Upper lobe of left lung (tissue), 6 donors: ENCODE data around the gene MRPL1. TPM values are rescaled to one million over a fixed set of nuclear protein-coding genes. Genes with fewer than 3 reads are reported as not detected.

Experiments used
- ATAC-seq, 2 donors: fragments of 200-7000 bp; cut with Tn5 transposase; one replicate each; pipeline ENCODE4 v1.9.1; 2022; ENCODE audit warnings: mild to moderate bottlenecking in 2 of 2, moderate library complexity in 2 of 2; ENCODE audit not compliant: low FRiP score in 2 of 2
- DNase-seq, 2 donors: peaks; one replicate each; pipeline ENCODE4 v3.0.0-alpha.2; 2019 to 2020
- H3K27ac ChIP-seq, 4 donors: fragments of 200-600 bp; sonication (generic); one replicate each; pipeline ENCODE4 v1.5.1; 2016 to 2019
- H3K27me3 ChIP-seq, 4 donors: fragments of 200-600 bp; sonication (generic); one replicate each; pipeline ENCODE4 v1.5.1; 2017 to 2019
- H3K36me3 ChIP-seq, 4 donors: fragments of 200-600 bp; sonication (generic); one replicate each; pipeline ENCODE4 v1.5.1; 2016 to 2019
- H3K4me1 ChIP-seq, 4 donors: fragments of 200-600 bp; sonication (generic); one replicate each; pipeline ENCODE4 v1.5.1; 2018 to 2019
- H3K4me3 ChIP-seq, 4 donors: fragments of 200-600 bp; sonication (generic); one replicate each; pipeline ENCODE4 v1.5.1; 2017 to 2019; ENCODE audit warnings: mild to moderate bottlenecking in 2 of 4, moderate library complexity in 1 of 4
- H3K9me3 ChIP-seq, 4 donors: fragments of 200-600 bp; sonication (generic); one replicate each; pipeline ENCODE4 v1.5.1; 2018 to 2019
- EP300 ChIP-seq, 4 donors: sonication (generic); formaldehyde crosslinking; IDR thresholded peaks; one replicate each; pipeline ENCODE4 v1.5.1; 2017; ENCODE audit warnings: antibody characterized with exemption in 4 of 4, control low read depth in 2 of 4
- POLR2A ChIP-seq, 4 donors: fragments of 450-650 bp; IDR thresholded peaks; one replicate each; pipeline ENCODE4 v1.5.1; 2016 to 2017; ENCODE audit warnings: antibody characterized with exemption in 4 of 4, mild to moderate bottlenecking in 2 of 4
- POLR2AphosphoS5 ChIP-seq, 2 donors: sonication (generic); formaldehyde crosslinking; IDR thresholded peaks; one replicate each; pipeline ENCODE4 v1.5.1; 2017; ENCODE audit warnings: antibody characterized with exemption in 2 of 2
- WGBS, 2 donors: methylation state at CpG; one replicate each; pipeline ENCODE4 v1.1.5; 2017 to 2018; 5-methylcytosine and 5-hydroxymethylcytosine counted together
- total RNA-seq, 6 donors: library from RNA; depleted of rRNA in 4 of 6; stranded (reverse); fragments of >200 nt in 4 of 6; gene quantifications; one replicate each; pipeline versions ENCODE4 v1.1.0 to v1.2.1, GENCODE V29; 2016 to 2021
- TF ChIP-seq, protein P1 (sequence below), 6 experiments: fragments of 450-650 bp in 4 of 6; fragments of 200-600 bp in 2 of 6; sonication (generic) in 2 of 6; IDR thresholded peaks; one replicate each; pipeline ENCODE4 v1.5.1; 2016 to 2019; ENCODE audit warnings: antibody characterized with exemption in 6 of 6
- donor health status: DM: no; HTN: no; CAD: no; lungs with moderate emphysema.
- donor health status: DM: no; HTN: yes; CAD: no; lungs with severe emphysema.

MRPL1 gene
- total RNA-seq, 6 donors from 2014 or later: 4.1 to 26.5 (median 16.8) TPM

DNA sequence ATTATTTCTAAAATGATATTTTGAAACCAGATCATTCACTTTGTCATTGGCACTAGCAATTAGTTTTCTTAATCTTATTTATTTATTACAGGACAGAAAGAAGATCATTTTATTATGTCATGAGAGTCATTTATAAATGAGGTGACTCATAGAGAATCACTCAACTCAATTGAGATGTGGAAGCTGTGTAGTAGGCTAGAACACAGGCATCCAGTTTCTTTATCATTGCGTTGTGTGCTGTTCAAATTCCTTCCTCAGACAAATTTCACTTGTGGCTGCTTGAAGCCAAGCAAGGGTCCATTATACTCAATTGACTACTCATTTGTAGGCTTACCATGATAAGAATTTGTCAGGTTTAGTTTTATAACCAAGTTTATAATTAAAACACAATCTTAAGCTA, 87.6 kb downstream of the MRPL1 start:
- H3K27me3 ChIP-seq: no peaks in the 10 kb centered on the region
- H3K36me3 ChIP-seq: peaks cover 0 to 33% (median 2%) of the 10 kb centered on the region in 4 donors
- WGBS, 2 donors: 95 to 100% methylated on average over 1 of the region's 1 CpG
- TF ChIP-seq POLR2AphosphoS5 (IDR thresholded peaks at IDR 0.05): no peak
- TF ChIP-seq, protein P1, sequence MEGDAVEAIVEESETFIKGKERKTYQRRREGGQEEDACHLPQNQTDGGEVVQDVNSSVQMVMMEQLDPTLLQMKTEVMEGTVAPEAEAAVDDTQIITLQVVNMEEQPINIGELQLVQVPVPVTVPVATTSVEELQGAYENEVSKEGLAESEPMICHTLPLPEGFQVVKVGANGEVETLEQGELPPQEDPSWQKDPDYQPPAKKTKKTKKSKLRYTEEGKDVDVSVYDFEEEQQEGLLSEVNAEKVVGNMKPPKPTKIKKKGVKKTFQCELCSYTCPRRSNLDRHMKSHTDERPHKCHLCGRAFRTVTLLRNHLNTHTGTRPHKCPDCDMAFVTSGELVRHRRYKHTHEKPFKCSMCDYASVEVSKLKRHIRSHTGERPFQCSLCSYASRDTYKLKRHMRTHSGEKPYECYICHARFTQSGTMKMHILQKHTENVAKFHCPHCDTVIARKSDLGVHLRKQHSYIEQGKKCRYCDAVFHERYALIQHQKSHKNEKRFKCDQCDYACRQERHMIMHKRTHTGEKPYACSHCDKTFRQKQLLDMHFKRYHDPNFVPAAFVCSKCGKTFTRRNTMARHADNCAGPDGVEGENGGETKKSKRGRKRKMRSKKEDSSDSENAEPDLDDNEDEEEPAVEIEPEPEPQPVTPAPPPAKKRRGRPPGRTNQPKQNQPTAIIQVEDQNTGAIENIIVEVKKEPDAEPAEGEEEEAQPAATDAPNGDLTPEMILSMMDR (IDR thresholded peaks at IDR 0.05): no peak
- no peak for TF ChIP-seq EP300 (IDR thresholded peaks at IDR 0.05)
- TF ChIP-seq POLR2A (IDR thresholded peaks at IDR 0.05): no peak
- H3K27ac ChIP-seq: no peak overlapping the region
- no peak overlapping the region for H3K4me3 ChIP-seq
- ATAC-seq (no peak), DNase-seq (no peak)
- H3K9me3 ChIP-seq: no peaks in the 10 kb centered on the region
- no peaks in the 10 kb centered on the region for H3K4me1 ChIP-seq

DNA sequence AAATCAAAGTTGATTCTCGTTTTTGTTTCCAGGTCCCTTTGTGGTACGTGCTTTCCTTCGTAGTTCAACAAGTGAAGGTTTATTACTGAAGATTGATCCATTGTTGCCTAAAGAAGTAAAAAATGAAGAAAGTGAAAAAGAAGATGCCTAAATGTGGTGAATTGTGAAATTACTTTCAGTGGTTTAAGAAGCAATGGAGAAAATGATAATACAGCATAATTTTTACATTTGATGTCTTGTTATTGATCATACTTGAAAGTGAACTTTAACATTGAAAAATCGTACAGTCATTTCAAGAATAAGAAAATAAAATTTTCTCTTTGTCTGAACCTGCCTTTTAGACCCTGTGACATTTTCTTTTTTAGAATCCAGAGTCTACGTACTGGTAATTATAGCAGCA, 89.8 kb downstream of the MRPL1 start:
- 77 to 88% methylated on average over 5 of the region's 5 CpGs for WGBS, 2 donors
- Histone ChIP-seq H3K27ac (no peak overlapping the region), H3K4me3 (no peak overlapping the region), H3K4me1 (no peaks in the 10 kb centered on the region), H3K9me3 (no peaks in the 10 kb centered on the region), H3K27me3 (no peaks in the 10 kb centered on the region), H3K36me3 (peaks cover 0 to 33% (median 2%) of the 10 kb centered on the region in 4 donors)
- ATAC-seq: no peak
- TF ChIP-seq POLR2AphosphoS5 (IDR thresholded peaks at IDR 0.05): no peak
- TF ChIP-seq, protein P1 (IDR thresholded peaks at IDR 0.05): no peak
- TF ChIP-seq POLR2A (IDR thresholded peaks at IDR 0.05): no peak
- no peak for TF ChIP-seq EP300 (IDR thresholded peaks at IDR 0.05)
- no peak for DNase-seq

DNA sequence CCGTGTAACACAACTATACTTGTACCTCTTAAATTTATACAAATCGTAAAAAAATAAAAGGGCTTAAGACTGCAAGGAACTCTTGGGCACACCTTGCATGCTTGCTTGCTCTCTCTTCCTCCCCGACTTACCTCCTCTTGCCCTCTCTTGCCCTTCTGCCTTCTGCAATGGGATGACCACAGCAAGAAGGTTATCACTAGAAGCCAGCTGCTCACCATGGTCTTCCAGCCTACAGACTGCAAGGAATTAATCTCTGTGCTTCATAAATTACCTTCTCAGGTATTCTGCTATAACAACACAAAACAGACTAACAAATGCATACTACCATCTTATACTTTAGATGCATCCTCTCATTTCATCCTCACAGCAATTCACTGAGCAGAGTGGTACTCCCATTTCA, 92.1 kb downstream of the MRPL1 start:
- Histone ChIP-seq H3K4me1 (peaks cover 0 to under 1% (median 0%) of the 10 kb centered on the region in 4 donors), H3K4me3 (no peak overlapping the region), H3K36me3 (peaks cover 0 to 33% (median 2%) of the 10 kb centered on the region in 4 donors), H3K27ac (no peak overlapping the region), H3K27me3 (no peaks in the 10 kb centered on the region), H3K9me3 (no peaks in the 10 kb centered on the region)
- ATAC-seq (no peak), DNase-seq (no peak)
- WGBS, 2 donors: 94 to 97% methylated on average over 3 of the region's 3 CpGs
- TF ChIP-seq, protein P1 (IDR thresholded peaks at IDR 0.05): no peak
- TF ChIP-seq POLR2AphosphoS5 (IDR thresholded peaks at IDR 0.05) (no peak), EP300 (IDR thresholded peaks at IDR 0.05) (no peak), POLR2A (IDR thresholded peaks at IDR 0.05) (no peak)

DNA sequence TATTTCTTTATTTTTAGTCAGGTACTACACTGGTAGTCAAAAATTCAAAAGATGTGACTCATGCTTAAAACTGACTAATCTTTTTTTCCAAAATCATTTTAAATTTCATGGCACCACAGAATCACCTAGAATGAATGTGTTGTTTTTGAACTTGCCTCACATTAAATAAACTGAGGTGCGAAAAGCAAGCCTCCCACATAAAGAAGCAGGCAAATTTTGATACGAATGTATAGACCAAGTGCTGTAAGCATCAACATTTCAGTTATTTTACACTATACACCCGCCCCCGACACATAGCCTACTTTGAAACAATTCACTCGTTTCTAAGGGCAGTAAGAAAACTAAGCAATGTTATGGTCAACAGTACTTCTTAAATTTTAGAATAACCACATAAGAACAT, 94.3 kb downstream of the MRPL1 start:
- no peak overlapping the region for H3K27ac ChIP-seq
- ATAC-seq (no peak), DNase-seq (no peak)
- H3K27me3 ChIP-seq: no peaks in the 10 kb centered on the region
- no peak overlapping the region for H3K4me3 ChIP-seq
- TF ChIP-seq POLR2AphosphoS5 (IDR thresholded peaks at IDR 0.05): no peak
- no peak for TF ChIP-seq EP300 (IDR thresholded peaks at IDR 0.05)
- TF ChIP-seq, protein P1 (IDR thresholded peaks at IDR 0.05): no peak
- TF ChIP-seq POLR2A (IDR thresholded peaks at IDR 0.05): no peak
- peaks cover 0 to 23% (median 2%) of the 10 kb centered on the region in 4 donors for H3K36me3 ChIP-seq
- H3K9me3 ChIP-seq: no peaks in the 10 kb centered on the region
- WGBS, 2 donors: 93 to 94% methylated on average over 5 of the region's 5 CpGs
- H3K4me1 ChIP-seq: peaks cover 0 to 3% (median 0%) of the 10 kb centered on the region in 4 donors

DNA sequence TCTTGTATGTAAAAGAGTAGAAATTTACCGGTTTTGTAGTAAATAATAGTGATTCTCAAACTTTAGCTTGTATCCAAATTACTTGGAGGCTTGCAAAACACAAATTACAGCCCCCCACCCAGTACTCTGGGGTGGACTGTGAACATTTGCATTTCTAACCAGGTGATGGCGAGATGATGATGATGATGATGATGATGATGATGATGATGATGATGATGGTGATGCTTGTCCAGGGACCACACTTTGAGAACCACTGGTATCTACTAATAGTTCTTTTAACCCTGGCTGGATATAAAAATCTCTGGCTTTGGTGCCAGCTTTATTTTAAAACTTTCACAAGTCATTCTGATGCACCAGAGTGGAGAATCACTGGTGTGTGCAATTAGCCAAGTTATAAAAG, 96.3 kb downstream of the MRPL1 start:
- TF ChIP-seq EP300 (IDR thresholded peaks at IDR 0.05) (no peak), POLR2AphosphoS5 (IDR thresholded peaks at IDR 0.05) (no peak), POLR2A (IDR thresholded peaks at IDR 0.05) (no peak)
- TF ChIP-seq, protein P1 (IDR thresholded peaks at IDR 0.05): no peak
- Histone ChIP-seq H3K36me3 (peaks cover 0 to 8% (median 2%) of the 10 kb centered on the region in 4 donors), H3K4me3 (no peak overlapping the region), H3K9me3 (no peaks in the 10 kb centered on the region), H3K27me3 (no peaks in the 10 kb centered on the region), H3K4me1 (peaks cover 0 to 3% (median 0%) of the 10 kb centered on the region in 4 donors), H3K27ac (no peak overlapping the region)
- no peak for DNase-seq
- no peak for ATAC-seq
- 81 to 88% methylated on average over 2 of the region's 2 CpGs for WGBS, 2 donors
